ENCODE measurements around the gene RBM4B.
A peak's percentile ranks its signal among the peaks of the same experiment; 100 is the strongest.
"Not testable (repeated sequence)": the region's sequence is repeated elsewhere in the genome, so short reads cannot be mapped to it uniquely, and the experiment has no call there.

Gene RBM4B, protein sequence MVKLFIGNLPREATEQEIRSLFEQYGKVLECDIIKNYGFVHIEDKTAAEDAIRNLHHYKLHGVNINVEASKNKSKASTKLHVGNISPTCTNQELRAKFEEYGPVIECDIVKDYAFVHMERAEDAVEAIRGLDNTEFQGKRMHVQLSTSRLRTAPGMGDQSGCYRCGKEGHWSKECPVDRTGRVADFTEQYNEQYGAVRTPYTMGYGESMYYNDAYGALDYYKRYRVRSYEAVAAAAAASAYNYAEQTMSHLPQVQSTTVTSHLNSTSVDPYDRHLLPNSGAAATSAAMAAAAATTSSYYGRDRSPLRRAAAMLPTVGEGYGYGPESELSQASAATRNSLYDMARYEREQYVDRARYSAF

GRCh38 chr11:66677599-66678375 lies at the start of gene RBM4B:
RBM4B (minus strand) TSS chr11:66677887; CDS start chr11:66677079, 808 bp downstream.
- peak; percentile 95 for DNase-seq (ENCODE audit: low spot score)

DNA sequence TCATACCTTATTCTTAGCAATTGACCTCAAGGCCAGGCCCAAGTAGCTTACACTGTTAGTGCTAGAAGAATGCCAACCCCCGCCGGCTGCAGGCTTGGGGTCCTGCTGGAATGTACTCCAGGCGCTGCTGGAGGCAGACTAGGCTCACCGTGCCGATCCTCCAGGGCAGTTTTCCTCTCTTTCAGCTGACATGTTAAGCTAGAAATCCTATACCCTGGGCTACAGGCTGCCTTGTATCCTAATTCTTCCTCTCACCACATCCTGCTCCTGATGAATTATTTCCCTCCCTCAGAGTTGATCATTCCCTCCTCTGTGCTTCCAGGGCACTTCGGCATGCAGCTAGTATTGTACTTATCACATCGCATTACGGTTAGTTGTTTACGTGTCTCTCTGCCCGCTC lies 48.0 kb upstream of the RBM4B start:
- peak; percentile 62 for DNase-seq (ENCODE audit: low spot score)

- DNase-seq (ENCODE audit: low spot score) = peak; percentile 86
These were observed 47.4 kb upstream of the RBM4B start for GRCh38 chr11:66725114-66725513.

DNA sequence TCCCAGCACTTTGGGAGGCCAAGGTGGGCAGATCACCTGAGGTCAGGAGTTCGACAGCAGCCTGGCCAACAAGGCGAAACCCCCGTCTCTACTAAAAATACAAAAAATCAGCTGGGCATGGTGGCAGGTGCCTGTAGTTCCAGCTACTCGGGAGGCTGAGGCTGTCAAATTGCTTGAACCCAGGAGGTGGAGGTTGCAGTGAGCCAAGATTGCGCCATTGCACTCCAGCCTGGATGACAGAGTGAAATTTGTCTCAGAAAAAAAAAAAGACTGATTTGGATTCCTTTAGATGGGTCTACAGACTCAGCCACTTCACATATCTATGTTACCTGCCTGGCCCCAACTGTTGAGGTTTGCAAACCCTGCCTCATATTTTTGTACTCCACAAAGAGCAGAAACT lies 46.5 kb upstream of the RBM4B start:
- DNase-seq (ENCODE audit: low spot score) = not testable (repeated sequence)

DNA sequence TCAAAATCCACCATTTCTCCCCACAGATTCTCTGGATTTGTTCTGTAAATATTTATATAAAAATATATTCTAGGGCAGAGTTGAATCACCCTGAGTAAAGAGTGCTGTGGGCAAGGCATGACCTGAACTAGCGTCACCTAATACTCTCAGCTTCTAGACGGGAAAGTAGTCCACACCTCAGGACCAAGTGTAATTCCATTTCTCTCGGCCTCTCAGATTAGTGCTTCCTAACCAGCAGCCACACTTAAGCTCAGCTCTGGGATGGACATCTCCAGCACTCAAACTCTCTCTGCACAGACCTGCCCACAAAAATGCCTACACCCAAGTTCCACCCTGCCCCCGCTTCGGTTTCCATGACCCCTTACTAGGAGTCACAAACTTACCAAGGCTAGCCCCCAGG lies 46.0 kb upstream of the RBM4B start:
- peak; percentile 43 for DNase-seq (ENCODE audit: low spot score)

DNA sequence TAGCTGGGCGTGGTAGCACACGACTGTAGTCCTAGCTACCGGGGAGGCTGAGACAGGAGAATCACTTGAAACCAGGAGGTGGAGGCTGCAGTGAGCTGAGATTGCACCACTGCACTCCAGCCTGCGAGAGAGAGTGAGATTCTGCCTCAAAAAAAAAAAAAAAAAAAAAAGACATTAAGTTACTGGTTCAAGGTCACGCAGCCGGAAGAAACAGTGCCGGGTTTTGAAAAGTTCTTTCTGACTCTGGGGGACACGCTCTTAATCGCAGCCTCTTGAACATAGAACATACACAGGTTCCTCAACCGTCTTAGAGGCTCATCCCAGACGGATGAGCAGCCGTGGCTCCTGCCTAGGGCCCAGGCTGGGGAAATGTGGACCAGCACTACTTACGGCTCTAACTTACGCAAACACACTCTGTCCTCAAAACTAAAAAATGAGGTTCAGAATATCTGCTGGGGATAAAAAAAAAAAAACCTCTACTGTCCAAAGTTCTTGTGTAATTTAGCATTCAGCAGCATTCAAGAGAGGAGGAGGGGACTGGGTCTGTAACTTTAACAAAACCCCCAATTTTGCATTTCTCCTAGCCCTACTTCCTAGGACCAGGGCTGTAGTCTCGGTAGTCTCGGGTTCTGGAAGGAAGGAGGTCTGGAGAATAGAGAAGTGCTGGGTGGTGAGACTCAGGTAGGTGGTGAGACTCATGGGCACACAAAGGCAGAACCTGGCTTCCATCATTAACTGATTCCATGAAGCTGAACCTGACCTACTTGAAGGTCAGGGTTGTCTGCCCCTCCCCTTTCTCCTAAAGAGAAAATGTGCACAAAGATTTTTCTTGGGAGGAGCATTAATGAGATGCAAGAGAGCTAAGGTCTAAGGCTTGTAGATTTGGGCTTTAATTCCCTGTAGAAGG lies 45.3 kb upstream of the RBM4B start:
- DNase-seq (ENCODE audit: low spot score) = no peak

DNA sequence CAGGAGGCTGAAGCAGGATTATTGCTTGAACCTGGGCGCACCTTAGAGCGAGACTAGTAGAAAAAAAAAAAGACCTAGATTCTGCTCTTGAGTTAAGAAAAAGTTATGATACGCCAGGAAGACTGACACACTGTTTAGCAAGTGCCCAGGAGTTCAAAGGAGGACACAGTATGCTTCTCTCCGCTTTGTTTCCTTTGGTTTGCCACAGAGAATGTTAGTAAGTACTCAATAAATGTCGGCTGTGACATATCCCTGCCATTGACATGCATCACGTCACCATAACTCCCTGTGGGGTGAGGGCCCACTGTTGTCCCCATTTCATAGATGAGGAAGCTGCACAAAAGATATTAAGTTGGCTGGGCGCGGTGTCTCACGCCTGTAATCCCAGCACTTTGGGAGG lies 44.3 kb upstream of the RBM4B start:
- no peak for DNase-seq (ENCODE audit: low spot score)

- no peak for DNase-seq (ENCODE audit: low spot score)
These were observed 43.3 kb upstream of the RBM4B start for GRCh38 chr11:66720899-66721470.

DNA sequence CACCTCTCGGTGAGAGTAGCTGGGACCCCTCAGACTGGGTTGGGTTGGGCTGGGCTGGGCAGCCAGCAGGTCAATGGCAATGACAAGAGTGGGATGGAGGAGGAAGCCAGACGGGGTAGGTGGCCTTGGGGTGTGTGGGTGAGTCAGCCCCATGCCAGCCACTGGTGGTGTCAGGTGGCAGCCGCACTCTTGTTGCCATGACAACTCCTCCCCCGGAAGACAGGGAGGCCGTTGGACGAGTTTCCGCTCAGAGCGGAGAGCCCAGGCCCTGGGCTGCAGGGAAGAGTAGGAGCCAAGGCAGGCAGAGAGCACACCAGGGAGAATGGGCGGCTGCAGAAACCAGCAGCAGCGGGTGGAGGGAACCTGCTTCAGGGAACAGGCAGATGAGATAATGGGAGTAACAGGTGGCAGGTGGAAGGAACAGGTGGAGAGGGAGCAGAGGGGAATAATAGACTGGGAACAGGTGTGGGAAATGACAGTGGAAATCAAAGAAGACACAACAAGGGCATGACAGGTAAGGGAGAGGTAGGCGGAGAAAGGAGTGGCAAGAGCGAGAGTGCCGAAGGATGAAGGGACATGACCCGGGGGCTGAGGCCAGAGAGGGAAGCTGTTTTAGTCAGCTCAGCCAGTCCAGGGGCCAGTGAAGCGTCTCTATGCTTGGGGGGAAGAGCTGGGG lies 42.7 kb upstream of the RBM4B start:
- peak; percentile 83 for DNase-seq (ENCODE audit: low spot score)

GRCh38 chr11:66719111-66719872 lies 41.6 kb upstream of the RBM4B start:
- DNase-seq (ENCODE audit: low spot score) = no peak

DNA sequence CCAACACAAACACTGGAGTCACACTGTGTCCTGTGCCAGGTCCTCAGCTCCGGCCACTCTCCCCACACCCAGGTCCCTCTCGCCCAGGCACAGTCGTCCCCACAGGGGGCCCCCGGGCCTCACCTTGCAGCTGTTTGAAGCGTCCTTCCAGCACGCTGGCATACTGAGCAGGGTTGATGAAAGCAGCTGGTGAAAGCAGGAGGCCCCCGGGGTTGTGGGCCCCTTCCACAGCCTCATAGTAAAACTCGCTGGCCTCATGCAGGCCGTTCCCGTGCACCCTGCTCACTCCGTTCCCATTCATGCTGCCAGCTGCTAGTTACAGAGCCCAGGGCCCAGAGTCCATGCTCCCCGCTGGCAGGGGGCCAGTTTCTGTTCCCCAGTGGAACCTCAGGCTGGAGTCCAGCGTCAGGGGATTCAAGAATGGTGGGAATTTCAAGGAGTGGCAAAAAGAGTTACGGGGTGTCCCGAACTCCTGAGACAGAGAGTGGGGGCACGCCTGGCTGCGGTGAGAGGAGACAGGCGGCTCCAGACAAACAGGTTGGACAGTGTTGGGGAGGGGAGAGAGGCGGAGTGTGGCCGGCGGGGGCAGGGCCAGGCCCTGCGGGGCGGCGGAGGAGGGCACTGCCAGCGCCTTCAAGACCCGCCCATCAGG lies 40.8 kb upstream of the RBM4B start:
- DNase-seq (ENCODE audit: low spot score) = no peak

DNA sequence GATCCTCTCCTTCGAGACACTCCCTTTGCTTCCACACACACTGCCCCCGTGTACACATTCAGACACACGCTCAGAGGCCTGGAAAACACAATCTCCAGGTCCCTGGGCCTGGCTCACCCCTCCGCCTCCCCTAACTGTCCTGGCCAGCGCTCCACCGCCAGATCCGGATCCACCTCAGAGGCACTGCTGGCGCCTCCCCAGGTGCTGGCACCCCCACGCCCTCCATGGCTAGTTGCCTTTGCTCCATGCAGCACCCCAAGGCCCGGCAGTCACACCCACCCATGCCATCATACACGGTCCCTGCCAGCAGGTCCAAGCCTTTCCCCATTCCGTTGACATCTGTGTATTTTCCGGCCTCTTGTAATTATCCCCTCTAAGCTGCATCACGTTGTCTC lies 40.2 kb upstream of the RBM4B start:
- peak; percentile 54 for DNase-seq (ENCODE audit: low spot score)

GRCh38 chr11:66716996-66717395 lies 39.3 kb upstream of the RBM4B start:
- no peak for DNase-seq (ENCODE audit: low spot score)

- no peak for DNase-seq (ENCODE audit: low spot score)
These were observed 37.8 kb upstream of the RBM4B start for GRCh38 chr11:66715346-66716085.

GRCh38 chr11:66713746-66714480 lies 36.2 kb upstream of the RBM4B start:
- no peak for DNase-seq (ENCODE audit: low spot score)

GRCh38 chr11:66710384-66710930 lies 32.8 kb upstream of the RBM4B start:
- DNase-seq (ENCODE audit: low spot score) = no peak

GRCh38 chr11:66708701-66709100 lies 31.0 kb upstream of the RBM4B start:
- DNase-seq (ENCODE audit: low spot score) = no peak

DNA sequence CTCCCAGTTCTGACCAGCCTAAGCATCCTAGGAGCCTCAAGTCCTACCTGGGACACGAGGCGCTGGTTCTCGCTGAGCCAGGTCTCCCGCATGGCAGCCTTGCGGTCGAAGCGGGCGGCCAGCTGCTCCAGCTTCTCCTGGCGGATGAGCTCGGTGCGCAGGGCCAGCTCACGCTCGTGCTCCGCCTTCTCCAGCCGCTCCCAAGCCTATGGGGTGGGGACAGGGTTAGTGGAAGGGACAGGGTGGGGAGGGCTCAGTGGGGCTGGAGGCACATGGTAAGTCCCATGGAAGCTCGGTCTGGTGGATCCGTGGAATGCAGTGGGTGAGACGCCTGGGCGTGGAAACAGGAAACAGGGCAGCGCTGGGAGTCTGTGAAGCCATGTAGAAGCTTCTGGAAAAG lies 30.4 kb upstream of the RBM4B start:
- DNase-seq (ENCODE audit: low spot score) = no peak
